GM21360 (cell line): Measurements from ENCODE around the gene SARS1.

Experiments
- ATAC-seq: cut with Tn5 transposase; IDR thresholded peaks from one replicate; pipeline ENCODE4 v1.9.1; 2021; ENCODE audit warnings: mild to moderate bottlenecking, moderate library complexity; ENCODE audit not compliant: unreplicated experiment

SARS1 gene

DNA sequence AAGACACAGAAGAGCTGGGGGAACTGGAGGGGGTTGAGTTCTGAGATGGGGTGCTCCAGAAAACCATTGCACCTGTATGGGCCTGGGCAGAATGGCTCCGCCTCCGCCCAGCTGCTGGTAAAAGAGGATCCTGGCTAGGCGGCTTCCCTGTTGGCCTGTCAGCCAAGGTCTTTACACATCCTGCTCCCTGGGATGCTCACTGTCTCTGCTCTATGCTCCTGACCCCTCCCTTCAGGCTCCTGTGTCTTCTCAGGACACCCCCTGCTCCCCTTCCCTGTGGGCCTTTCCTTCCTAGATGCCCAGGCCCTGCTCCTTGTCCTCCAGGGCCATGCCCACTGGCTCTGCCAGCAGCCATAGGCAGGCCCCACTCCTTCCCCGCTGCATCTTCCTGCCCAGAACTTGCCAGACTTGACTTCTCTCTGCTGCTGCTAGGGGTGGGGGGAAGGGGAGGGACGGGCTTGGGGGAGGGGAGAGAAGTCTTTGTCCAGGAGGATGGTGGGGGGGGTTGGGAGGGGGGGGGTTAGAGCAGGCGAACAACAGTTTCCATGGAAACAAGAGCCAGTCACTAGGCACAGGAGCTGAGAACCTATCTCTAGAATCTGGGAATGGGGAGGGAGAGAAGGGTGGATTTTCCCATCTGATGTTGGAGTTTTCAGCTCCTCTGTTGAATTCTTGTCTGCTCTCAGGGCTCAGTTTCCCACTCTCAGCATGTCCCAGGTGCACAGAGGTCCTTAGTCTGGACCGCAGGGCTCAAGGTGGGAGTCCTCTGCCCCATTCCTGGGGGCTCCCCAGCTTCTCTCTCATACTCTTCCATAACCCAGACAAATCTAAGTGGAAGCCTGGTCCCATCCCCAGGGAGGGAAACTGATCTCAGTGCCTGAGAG lies 46.2 kb downstream of the SARS1 start:
- ATAC-seq: no peak

DNA sequence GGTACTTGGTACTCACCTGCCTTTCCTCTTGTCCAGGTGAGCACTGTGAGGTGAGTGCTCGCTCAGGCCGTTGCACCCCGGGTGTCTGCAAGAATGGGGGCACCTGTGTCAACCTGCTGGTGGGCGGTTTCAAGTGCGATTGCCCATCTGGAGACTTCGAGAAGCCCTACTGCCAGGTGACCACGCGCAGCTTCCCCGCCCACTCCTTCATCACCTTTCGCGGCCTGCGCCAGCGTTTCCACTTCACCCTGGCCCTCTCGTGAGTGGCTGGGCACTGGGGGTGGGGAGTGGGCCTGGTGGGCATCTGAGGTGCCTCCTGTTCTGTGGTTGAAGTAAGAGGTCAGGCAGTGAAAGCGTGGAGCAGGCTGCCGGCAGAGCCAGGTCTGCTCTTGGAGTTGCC lies 47.3 kb downstream of the SARS1 start:
- ATAC-seq: no peak

DNA sequence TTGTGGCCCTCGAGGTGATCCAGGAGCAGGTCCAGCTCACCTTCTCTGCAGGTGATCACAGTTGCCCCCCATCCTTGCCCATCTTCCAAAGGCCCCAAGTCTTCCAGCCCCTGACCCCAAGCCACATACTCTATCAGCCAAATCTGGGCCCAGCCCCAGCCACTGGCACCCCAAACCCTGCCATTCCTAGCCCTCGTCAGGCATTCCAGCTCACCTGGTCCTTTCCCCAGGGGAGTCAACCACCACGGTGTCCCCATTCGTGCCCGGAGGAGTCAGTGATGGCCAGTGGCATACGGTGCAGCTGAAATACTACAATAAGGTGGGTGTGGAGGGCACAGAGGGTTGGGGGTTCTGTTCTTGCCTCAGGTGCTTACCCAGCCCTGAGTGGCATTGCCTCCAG lies 47.9 kb downstream of the SARS1 start:
- ATAC-seq: no peak

DNA sequence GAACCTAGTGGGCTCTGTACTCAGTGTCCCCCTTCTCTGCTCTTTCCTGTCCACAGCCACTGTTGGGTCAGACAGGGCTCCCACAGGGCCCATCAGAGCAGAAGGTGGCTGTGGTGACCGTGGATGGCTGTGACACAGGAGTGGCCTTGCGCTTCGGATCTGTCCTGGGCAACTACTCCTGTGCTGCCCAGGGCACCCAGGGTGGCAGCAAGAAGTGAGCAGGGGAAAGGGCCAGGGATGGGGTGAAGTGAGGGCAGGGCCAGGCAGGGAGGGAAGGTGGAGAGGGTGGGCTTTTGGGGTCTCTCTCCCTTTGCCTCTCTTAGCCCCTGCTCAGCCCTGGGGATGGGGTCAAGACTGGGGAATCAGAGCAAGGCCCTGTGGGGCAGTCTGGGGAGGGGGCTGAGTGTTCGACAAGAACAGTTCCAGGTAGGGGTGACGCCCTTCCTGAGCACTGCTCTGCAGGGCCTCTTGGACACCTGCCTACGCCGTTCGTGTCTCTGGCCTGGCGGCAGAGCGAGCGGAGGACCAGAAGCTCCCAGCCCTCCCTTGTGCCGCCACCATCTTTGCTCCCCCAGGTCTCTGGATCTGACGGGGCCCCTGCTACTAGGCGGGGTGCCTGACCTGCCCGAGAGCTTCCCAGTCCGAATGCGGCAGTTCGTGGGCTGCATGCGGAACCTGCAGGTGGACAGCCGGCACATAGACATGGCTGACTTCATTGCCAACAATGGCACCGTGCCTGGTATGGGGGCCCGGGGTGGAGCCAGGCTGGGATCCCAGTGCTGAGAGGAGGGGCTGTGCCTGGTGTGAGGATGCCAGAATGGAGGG lies 48.7 kb downstream of the SARS1 start:
- no peak for ATAC-seq

DNA sequence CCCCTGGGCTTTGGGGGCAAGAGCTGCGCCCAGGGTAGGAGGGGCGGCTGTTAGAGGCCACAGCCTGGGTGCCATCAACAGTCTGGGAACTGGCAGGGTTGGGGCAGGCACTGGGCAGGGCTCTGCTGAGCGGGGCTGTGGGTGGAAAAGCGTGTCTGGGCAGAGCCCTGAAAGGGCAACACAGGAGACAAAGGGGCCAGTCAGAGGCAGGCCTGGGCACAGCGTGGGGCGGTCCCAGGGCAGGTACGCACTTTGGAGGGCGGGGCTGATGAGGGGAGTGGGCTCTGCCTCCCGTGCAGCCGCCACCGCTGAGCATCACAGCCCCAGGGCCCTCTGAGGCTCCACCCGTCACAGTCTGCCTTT lies 49.5 kb downstream of the SARS1 start:
- ATAC-seq: no peak

DNA sequence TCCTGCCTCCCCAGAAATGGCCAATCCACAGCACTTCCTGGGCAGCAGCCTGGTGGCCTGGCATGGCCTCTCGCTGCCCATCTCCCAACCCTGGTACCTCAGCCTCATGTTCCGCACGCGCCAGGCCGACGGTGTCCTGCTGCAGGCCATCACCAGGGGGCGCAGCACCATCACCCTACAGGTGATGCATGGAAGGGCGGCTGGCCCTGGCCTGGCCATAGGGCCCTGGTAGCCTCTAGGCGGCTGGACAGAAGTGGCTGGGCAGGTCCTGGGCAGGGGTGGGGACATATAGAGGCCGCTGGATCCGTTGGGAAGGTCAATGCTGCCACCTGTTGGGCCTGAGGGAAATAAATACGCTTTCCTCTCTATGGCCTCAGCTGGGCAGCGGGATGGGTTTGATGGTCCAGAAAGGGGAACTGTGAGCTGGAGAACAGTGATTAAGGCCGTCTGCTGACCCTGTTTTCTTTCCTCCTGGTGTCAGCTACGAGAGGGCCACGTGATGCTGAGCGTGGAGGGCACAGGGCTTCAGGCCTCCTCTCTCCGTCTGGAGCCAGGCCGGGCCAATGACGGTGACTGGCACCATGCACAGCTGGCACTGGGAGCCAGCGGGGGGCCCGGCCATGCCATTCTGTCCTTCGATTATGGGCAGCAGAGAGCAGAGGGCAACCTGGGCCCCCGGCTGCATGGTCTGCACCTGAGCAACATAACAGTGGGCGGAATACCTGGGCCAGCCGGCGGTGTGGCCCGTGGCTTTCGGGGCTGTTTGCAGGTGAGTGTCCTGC lies 50.1 kb downstream of the SARS1 start:
- ATAC-seq: peak; percentile 60

DNA sequence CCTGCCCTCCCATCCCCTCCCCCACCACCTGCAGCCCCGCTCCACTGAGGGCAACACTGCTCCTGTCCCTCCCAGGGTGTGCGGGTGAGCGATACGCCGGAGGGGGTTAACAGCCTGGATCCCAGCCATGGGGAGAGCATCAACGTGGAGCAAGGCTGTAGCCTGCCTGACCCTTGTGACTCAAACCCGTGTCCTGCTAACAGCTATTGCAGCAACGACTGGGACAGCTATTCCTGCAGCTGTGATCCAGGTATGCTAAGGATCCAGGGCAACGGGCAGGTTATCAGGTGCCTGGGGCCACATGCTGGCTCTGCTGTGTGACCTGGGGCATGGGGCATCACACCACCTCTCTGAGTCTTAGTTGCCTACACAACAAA lies 50.6 kb downstream of the SARS1 start:
- no peak for ATAC-seq

DNA sequence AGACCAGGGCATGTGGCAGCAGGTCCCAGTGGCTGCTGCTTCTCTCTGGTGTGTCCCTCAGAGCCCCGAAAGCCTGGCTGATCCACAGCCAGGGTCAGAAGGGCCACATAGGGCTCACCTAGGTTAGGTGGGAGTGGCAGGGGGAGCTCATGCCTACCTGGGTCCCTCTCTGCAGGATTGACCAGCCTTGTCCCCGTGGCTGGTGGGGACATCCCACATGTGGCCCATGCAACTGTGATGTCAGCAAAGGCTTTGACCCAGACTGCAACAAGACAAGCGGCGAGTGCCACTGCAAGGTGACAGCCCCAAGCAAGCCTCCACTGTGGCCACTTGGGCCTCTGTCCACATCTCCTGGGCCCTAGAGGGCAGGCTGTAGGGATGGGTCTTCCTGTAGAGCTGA lies 51.3 kb downstream of the SARS1 start:
- no peak for ATAC-seq

DNA sequence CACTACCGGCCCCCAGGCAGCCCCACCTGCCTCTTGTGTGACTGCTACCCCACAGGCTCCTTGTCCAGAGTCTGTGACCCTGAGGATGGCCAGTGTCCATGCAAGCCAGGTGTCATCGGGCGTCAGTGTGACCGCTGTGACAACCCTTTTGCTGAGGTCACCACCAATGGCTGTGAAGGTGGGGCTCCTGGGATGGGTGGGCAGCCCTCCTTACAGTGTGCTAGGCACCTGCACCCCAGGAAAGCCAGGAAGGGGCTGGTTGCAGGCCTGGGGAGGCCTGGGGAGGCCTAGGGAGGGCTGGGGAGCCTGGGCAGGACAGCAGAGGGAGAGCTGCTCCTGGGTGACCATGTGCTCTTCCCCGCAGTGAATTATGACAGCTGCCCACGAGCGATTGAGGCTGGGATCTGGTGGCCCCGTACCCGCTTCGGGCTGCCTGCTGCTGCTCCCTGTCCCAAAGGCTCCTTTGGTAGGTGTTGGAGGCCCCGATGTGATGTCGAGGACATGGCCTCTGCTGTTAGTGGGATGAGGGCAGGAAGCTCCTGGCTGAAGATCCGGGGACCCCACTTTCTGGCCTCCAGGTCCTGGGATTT lies 52.1 kb downstream of the SARS1 start:
- ATAC-seq: no peak

DNA sequence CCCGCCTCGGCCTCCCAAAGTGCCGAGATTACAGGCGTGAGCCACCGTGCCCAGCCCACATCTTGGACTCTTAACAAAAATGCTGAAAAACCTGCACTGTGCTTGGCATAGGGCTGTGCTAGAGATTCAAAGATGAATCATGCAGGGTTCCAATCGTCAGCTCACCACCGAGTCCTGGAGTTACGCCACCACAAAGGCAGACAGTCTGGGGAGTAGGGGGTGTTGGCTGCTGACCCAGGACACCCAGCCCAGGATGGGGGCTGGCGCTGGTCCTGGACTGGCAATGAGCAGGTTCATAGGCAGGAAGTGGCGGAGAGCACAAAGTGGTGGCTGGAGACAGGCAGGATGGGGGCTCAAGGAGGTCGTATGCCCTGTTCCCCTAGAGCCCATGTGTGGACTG lies 53.2 kb downstream of the SARS1 start:
- no peak for ATAC-seq

DNA sequence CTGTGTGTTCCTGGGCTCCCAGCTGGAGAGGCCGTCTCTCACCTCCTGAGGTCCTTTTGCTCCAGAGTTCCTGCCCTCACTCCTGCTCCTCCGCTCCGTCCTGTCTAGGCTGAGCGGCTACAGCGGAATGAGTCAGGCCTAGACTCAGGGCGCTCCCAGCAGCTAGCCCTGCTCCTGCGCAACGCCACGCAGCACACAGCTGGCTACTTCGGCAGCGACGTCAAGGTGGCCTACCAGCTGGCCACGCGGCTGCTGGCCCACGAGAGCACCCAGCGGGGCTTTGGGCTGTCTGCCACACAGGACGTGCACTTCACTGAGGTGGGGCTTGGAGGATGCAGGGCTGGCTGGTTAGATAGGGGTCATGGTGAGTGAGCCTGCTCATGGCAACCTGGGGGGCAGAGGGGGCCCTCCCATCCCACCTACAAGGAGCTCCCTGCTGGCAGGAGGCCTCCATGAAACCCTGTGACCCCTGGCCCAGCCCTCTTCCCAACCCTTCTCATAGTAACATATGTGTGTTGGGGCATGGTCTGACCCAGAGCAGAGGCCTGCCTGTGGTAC lies 54.1 kb downstream of the SARS1 start:
- ATAC-seq: no peak

DNA sequence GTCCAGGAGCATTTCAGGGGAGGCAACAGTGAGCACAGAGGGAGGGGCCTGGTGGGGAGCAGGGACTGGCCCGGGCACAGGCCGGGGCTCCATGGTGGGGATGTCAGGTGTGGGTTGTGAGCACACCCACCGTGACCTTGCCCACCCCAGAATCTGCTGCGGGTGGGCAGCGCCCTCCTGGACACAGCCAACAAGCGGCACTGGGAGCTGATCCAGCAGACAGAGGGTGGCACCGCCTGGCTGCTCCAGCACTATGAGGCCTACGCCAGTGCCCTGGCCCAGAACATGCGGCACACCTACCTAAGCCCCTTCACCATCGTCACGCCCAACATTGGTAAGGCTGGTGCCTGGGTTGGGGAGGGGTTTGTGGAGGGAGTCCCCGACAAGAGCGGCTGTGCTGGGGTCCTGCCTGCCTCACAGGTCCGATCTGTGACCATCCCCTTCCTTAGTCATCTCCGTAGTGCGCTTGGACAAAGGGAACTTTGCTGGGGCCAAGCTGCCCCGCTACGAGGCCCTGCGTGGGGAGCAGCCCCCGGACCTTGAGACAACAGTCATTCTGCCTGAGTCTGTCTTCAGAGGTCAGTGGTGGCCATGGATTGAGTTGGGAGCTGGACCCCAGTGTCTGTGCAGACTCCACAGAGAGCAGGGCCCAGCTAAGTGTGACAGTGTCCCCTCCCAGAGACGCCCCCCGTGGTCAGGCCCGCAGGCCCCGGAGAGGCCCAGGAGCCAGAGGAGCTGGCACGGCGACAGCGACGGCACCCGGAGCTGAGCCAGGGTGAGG lies 54.9 kb downstream of the SARS1 start:
- ATAC-seq: no peak

DNA sequence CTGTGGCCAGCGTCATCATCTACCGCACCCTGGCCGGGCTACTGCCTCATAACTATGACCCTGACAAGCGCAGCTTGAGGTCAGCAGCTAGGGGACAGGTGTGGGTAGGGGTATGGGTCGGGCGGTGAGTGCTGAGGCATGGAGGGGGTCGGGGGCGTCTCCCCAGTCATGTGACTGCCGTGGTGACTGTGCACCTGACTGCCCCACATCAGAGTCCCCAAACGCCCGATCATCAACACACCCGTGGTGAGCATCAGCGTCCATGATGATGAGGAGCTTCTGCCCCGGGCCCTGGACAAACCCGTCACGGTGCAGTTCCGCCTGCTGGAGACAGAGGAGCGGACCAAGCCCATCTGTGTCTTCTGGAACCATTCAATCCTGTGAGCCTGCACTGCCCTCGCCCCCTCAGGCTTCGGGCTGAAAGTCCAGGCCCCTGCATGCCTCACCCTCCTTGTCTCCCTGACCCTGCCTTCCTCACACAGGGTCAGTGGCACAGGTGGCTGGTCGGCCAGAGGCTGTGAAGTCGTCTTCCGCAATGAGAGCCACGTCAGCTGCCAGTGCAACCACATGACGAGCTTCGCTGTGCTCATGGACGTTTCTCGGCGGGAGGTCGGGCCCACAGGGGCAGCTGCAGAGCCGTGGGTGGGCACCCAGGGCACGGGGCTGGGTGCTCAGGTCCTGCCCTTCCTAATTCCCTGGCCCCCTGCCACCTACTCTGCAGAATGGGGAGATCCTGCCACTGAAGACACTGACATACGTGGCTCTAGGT lies 55.7 kb downstream of the SARS1 start:
- ATAC-seq: no peak

DNA sequence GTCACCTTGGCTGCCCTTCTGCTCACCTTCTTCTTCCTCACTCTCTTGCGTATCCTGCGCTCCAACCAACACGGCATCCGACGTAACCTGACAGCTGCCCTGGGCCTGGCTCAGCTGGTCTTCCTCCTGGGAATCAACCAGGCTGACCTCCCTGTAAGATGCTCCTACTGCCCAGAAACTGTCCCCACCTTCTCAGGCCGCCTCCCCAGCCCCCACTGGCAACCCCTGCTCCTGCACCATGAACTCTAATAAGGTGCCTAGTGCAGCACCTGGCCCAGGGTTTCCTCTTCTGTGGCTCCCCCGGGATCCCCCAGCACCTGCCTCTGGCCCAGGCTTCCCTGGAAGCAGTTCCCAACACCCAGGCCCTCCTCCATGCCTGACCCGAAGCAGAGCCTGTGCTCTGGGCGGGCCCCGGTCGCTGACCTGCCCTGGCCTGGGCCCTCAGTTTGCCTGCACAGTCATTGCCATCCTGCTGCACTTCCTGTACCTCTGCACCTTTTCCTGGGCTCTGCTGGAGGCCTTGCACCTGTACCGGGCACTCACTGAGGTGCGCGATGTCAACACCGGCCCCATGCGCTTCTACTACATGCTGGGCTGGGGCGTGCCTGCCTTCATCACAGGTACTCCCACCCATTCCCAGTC lies 56.4 kb downstream of the SARS1 start:
- ATAC-seq: no peak

DNA sequence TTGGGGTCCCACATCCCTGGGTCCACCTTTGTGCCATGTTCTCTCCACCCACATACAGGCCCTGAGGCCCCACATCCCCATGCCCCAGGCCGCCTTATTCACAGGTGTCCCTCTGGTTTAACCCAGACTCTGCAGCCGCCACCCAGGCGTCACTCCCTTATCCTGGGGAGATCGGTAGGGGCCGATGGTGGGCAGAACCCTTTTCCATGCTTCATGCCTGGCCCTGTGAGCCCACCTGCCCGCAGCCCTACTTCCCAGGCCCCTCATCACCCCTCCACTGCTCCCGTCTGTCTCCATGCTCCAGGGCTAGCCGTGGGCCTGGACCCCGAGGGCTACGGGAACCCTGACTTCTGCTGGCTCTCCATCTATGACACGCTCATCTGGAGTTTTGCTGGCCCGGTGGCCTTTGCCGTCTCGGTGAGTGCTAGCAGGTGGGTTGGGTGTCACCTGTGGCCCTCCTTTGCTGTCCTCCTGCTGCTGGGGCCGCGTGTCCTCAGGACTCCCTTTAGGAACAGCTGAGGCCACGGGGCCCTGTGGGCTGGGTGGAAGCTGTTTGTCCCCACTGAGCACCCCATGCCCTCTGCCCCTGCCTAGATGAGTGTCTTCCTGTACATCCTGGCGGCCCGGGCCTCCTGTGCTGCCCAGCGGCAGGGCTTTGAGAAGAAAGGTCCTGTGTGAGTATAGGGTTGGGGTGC lies 57.1 kb downstream of the SARS1 start:
- ATAC-seq: no peak

DNA sequence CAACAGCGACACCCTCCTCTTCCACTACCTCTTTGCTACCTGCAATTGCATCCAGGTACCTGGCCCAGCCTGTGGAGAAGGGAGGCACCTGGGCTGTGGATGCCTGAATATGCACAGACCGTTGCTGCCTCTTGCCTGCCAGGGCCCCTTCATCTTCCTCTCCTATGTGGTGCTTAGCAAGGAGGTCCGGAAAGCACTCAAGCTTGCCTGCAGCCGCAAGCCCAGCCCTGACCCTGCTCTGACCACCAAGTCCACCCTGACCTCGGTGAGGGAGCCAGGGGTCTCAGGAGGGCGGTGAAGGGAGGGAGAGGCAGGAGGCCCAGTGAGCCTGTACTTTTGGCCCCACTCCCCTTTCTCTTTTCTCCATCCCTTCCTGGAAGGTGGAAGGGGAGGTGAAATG lies 57.7 kb downstream of the SARS1 start:
- ATAC-seq: no peak

DNA sequence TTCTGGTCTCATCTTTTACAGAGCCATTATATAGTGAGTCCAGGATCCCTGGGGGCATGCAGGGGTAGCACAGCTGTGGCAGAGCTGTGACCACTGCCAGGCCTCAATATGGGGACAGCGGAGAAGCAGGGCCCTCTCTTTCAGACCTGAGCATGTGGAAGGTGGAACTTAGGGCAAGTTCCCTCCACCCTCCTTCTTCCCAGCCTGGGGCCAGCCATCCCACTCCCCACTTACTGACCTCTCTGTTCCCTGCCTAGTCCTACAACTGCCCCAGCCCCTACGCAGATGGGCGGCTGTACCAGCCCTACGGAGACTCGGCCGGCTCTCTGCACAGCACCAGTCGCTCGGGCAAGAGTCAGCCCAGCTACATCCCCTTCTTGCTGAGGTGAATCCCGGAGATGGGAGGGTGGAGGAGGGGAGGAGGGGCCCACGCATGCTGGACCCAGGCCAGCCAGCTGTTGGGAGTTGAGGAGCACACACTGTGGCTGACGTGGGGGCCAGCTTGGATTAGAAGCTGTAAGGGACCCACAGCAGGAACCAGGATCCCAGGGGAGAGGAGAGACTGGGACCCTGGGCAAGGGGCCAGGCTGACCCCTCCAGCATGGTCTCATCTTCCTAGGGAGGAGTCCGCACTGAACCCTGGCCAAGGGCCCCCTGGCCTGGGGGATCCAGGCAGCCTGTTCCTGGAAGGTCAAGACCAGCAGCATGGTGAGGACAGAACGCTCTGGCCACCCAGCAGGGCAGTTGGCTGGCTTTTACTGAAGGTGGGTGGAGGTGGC lies 58.5 kb downstream of the SARS1 start:
- ATAC-seq: no peak
